22Rv1 (cell line): ENCODE results near the gene ERAP2.

Experiments
- CTCF ChIP-seq: fragments of 450-650 bp; IDR thresholded peaks from 2 replicates; pipeline ENCODE4 v1.5.1; 2017; ENCODE audit warnings: mild to moderate bottlenecking
- ZFX ChIP-seq: fragments of 450-650 bp; IDR thresholded peaks from 2 replicates; pipeline ENCODE4 v1.6.1; 2017; ENCODE audit warnings: antibody characterized with exemption, borderline replicate concordance

GRCh38 chr5:96941140-96941539 is 64.8 kb downstream of the ERAP2 start:
- TF ChIP-seq CTCF (no peak), ZFX (no peak)
